MM.1S (cell line): ENCODE data around the gene PCDHGA3.

Source experiments
- EZH2 ChIP-seq: fragments of 300-600 bp; sonication (generic); optimal IDR thresholded peaks from 2 replicates; pipeline ENCODE3; 2017; ENCODE audit warnings: low read depth, mild to moderate bottlenecking, antibody characterized with exemption, low read length, mixed read lengths
- TF ChIP-seq, protein P1 (sequence below): fragments of 300-600 bp; sonication (generic); IDR thresholded peaks from 2 replicates; pipeline ENCODE4 v1.5.1; 2016; ENCODE audit warnings: antibody characterized with exemption, low read length, mixed read lengths

DNA sequence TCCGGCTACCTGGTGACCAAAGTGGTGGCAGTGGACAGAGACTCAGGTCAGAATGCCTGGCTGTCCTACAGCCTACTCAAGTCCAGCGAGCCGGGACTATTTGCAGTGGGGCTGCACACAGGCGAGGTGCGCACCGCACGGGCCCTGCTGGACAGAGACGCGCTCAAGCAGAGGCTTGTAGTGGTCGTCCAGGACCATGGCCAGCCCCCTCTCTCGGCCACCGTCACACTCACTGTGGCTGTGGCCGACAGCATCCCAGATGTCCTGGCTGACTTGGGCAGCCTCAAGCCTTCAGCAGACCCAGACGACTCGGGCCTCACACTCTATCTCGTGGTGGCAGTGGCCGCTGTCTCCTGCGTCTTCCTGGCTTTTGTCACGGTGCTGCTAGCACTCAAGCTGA, 13.3 kb downstream of the PCDHGA3 start:
- TF ChIP-seq, protein P1, sequence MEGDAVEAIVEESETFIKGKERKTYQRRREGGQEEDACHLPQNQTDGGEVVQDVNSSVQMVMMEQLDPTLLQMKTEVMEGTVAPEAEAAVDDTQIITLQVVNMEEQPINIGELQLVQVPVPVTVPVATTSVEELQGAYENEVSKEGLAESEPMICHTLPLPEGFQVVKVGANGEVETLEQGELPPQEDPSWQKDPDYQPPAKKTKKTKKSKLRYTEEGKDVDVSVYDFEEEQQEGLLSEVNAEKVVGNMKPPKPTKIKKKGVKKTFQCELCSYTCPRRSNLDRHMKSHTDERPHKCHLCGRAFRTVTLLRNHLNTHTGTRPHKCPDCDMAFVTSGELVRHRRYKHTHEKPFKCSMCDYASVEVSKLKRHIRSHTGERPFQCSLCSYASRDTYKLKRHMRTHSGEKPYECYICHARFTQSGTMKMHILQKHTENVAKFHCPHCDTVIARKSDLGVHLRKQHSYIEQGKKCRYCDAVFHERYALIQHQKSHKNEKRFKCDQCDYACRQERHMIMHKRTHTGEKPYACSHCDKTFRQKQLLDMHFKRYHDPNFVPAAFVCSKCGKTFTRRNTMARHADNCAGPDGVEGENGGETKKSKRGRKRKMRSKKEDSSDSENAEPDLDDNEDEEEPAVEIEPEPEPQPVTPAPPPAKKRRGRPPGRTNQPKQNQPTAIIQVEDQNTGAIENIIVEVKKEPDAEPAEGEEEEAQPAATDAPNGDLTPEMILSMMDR, result no peak
- TF ChIP-seq EZH2, result no peak
